Mesothelial cell of epicardium (in vitro differentiated cells): ENCODE measurements around the gene TAAR2. TPM values are rescaled to one million over a fixed set of nuclear protein-coding genes. Genes with fewer than 3 reads are reported as not detected.

Experiments
- DNase-seq, 2 experiments: peaks; one replicate each; pipeline ENCODE4 v3.0.0; 2021; ENCODE audit warnings: low spot score in 2 of 2; ENCODE audit not compliant: unreplicated experiment in 2 of 2
- H3K27ac Mint-ChIP-seq: 2 replicates; pipeline ENCODE4 v1.8.0; 2021; ENCODE audit warnings: mixed read lengths
- H3K27me3 Mint-ChIP-seq: 2 replicates; pipeline ENCODE4 v1.8.0; 2021; ENCODE audit warnings: low read depth, mixed read lengths
- H3K36me3 Mint-ChIP-seq: 2 replicates; pipeline ENCODE4 v1.8.0; 2021; ENCODE audit warnings: mixed read lengths
- H3K4me1 Mint-ChIP-seq: 2 replicates; pipeline ENCODE4 v1.8.0; 2021; ENCODE audit warnings: mixed read lengths
- H3K4me3 Mint-ChIP-seq: 2 replicates; pipeline ENCODE4 v1.8.0; 2021; ENCODE audit warnings: mild to moderate bottlenecking, moderate library complexity, mixed read lengths
- H3K9me3 Mint-ChIP-seq: 2 replicates; pipeline ENCODE4 v1.8.0; 2021; ENCODE audit warnings: mixed read lengths
- total RNA-seq: library from RNA; stranded (reverse); gene quantifications from 3 replicates; pipeline ENCODE4 v1.2.1, GENCODE V29; 2021
- TF ChIP-seq, protein P1 (sequence below): fragments of 200-600 bp; sonication (generic); IDR thresholded peaks from one replicate; pipeline ENCODE4 v1.5.0; 2021; ENCODE audit warnings: antibody characterized with exemption; ENCODE audit not compliant: unreplicated experiment

The TAAR2 gene
- total RNA-seq, 1 donor from 2014 or later: not detected

DNA sequence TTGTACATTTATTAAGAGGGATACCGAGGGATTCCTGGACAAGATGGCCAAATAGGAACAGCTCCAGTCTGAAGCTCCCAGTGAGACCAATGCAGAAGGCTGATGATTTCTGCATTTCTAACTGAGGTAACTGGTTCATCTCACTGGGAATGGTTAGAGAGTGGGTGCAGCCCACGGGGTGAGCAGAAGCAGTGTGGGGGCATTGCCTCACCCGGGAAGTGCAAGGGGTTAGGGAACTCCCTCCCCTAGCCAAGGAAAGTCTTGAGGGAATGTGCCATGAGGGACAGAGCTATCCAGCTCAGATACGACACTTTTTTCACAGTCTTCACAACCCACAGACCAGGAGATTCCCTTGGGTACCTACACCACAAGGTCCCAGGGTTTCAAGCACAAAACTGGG, 10.7 kb upstream of the TAAR2 start:
- no peak for DNase-seq

DNA sequence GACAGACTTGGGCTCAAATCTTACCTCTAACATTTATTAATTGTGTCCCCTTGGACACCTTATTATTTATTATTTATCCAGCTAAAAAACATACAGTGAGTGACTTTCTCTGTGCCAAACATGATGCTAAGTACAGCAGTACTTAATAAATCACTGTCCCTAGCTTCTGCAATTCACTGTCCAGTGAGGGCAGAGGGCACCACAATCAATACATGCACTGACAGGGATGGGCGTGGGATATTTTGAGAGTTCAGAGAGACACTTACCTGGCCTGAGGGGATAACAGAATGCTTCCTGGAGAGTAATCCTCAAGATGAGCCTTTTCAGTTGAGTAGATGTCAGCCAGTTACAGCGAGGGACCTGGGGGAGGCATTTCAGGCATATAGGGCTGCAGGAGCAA, 9.3 kb upstream of the TAAR2 start:
- DNase-seq: no peak
- H3K27me3 Mint-ChIP-seq: peaks cover 8% of the 10 kb centered on the region
- no peak overlapping the region for H3K4me3 Mint-ChIP-seq
- H3K9me3 Mint-ChIP-seq: peaks cover 32% of the 10 kb centered on the region
- no peak overlapping the region for H3K27ac Mint-ChIP-seq
- H3K4me1 Mint-ChIP-seq: no peaks in the 10 kb centered on the region
- peaks cover 3% of the 10 kb centered on the region for H3K36me3 Mint-ChIP-seq
- TF ChIP-seq, protein P1, sequence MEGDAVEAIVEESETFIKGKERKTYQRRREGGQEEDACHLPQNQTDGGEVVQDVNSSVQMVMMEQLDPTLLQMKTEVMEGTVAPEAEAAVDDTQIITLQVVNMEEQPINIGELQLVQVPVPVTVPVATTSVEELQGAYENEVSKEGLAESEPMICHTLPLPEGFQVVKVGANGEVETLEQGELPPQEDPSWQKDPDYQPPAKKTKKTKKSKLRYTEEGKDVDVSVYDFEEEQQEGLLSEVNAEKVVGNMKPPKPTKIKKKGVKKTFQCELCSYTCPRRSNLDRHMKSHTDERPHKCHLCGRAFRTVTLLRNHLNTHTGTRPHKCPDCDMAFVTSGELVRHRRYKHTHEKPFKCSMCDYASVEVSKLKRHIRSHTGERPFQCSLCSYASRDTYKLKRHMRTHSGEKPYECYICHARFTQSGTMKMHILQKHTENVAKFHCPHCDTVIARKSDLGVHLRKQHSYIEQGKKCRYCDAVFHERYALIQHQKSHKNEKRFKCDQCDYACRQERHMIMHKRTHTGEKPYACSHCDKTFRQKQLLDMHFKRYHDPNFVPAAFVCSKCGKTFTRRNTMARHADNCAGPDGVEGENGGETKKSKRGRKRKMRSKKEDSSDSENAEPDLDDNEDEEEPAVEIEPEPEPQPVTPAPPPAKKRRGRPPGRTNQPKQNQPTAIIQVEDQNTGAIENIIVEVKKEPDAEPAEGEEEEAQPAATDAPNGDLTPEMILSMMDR: no peak

More for the DNA sequence above, 10.7 kb upstream of the TAAR2 start:
- Mint-ChIP-seq H3K27ac (no peak overlapping the region), H3K36me3 (peaks cover 3% of the 10 kb centered on the region), H3K4me3 (no peak overlapping the region), H3K27me3 (peaks cover 10% of the 10 kb centered on the region), H3K4me1 (no peaks in the 10 kb centered on the region), H3K9me3 (peaks cover 37% of the 10 kb centered on the region)
- TF ChIP-seq, protein P1: no peak

GRCh38 chr6:132623106-132623845, 799 bp downstream of the TAAR2 start:
- TF ChIP-seq, protein P1: no peak

GRCh38 chr6:132616677-132617076, 7.4 kb downstream of the TAAR2 start:
- DNase-seq: no peak
- H3K27me3 Mint-ChIP-seq: peaks cover 9% of the 10 kb centered on the region
- H3K36me3 Mint-ChIP-seq: no peaks in the 10 kb centered on the region
- no peak overlapping the region for H3K4me3 Mint-ChIP-seq
- TF ChIP-seq, protein P1: no peak
- no peaks in the 10 kb centered on the region for H3K9me3 Mint-ChIP-seq
- H3K27ac Mint-ChIP-seq: no peak overlapping the region
- peaks cover 2% of the 10 kb centered on the region for H3K4me1 Mint-ChIP-seq

More at GRCh38 chr6:132623106-132623845, 799 bp downstream of the TAAR2 start:
- Mint-ChIP-seq H3K27me3 (peaks cover 8% of the 10 kb centered on the region), H3K4me1 (peaks cover 9% of the 10 kb centered on the region), H3K36me3 (peaks cover 3% of the 10 kb centered on the region), H3K27ac (no peak overlapping the region), H3K4me3 (no peak overlapping the region), H3K9me3 (peaks cover 14% of the 10 kb centered on the region)
- no peak for DNase-seq

GRCh38 chr6:132614554-132614953, 9.5 kb downstream of the TAAR2 start:
- no peaks in the 10 kb centered on the region for H3K36me3 Mint-ChIP-seq
- DNase-seq: no peak
- H3K4me3 Mint-ChIP-seq: no peak overlapping the region
- TF ChIP-seq, protein P1: no peak
- peaks cover 2% of the 10 kb centered on the region for H3K4me1 Mint-ChIP-seq
- H3K27ac Mint-ChIP-seq: no peak overlapping the region
- H3K9me3 Mint-ChIP-seq: no peaks in the 10 kb centered on the region
- peaks cover 2% of the 10 kb centered on the region for H3K27me3 Mint-ChIP-seq
